NCI-H2227 treated with DMSO at 0.1 percent for 48 hours (cell line): ENCODE results near the gene IER3.
A peak's percentile ranks its signal among the peaks of the same experiment; 100 is the strongest.

ENCODE experiments used
- DNase-seq: peaks from one replicate; lab custom pipeline; 2025; lab: John Stamatoyannopoulos, UW

Gene IER3

GRCh38 chr6:30744054-30744805 is at the start of gene IER3:
TSS of gene IER3 (minus strand) at chr6:30744547. CDS start at chr6:30744518, 29 bp downstream.
- no peak for DNase-seq

GRCh38 chr6:30793521-30794194 is 49.3 kb upstream of the IER3 start:
- no peak for DNase-seq

- DNase-seq = no peak
Observed at GRCh38 chr6:30792786-30793185, 48.4 kb upstream of the IER3 start.

GRCh38 chr6:30790724-30791383 is 46.5 kb upstream of the IER3 start:
- DNase-seq = no peak

GRCh38 chr6:30789606-30790005 is 45.3 kb upstream of the IER3 start:
- DNase-seq = no peak

GRCh38 chr6:30787954-30788353 is 43.6 kb upstream of the IER3 start:
- DNase-seq = no peak

GRCh38 chr6:30782425-30783014 is 38.2 kb upstream of the IER3 start:
- DNase-seq = no peak

GRCh38 chr6:30781743-30782424 is 37.5 kb upstream of the IER3 start:
- DNase-seq = peak; percentile 87

- no peak for DNase-seq
Observed at GRCh38 chr6:30781395-30781742, 37.0 kb upstream of the IER3 start.

- no peak for DNase-seq
Observed at GRCh38 chr6:30780642-30780920, 36.2 kb upstream of the IER3 start.

GRCh38 chr6:30779850-30780641 is 35.7 kb upstream of the IER3 start:
- no peak for DNase-seq

- DNase-seq = no peak
Observed at GRCh38 chr6:30778001-30778635, 33.8 kb upstream of the IER3 start.

GRCh38 chr6:30777155-30777485 is 32.8 kb upstream of the IER3 start:
- DNase-seq = no peak

GRCh38 chr6:30776390-30777154 is 32.2 kb upstream of the IER3 start:
- no peak for DNase-seq

- DNase-seq = no peak
Observed at GRCh38 chr6:30775104-30775503, 30.8 kb upstream of the IER3 start.

GRCh38 chr6:30774701-30775100 is 30.4 kb upstream of the IER3 start:
- no peak for DNase-seq

- no peak for DNase-seq
Observed at GRCh38 chr6:30770592-30770991, 26.2 kb upstream of the IER3 start.

GRCh38 chr6:30769853-30770524 is 25.6 kb upstream of the IER3 start:
- DNase-seq = peak; percentile 33

GRCh38 chr6:30769088-30769852 is 24.9 kb upstream of the IER3 start:
- peak; percentile 35 for DNase-seq
